HCT116 (cell line): ENCODE results near the gene ZSCAN26.

ENCODE experiments used
- CTCF ChIP-seq, 3 experiments: fragments of 200-600 bp in 1 of 3; sonication (generic) in 1 of 3; IDR thresholded peaks in 2 of 3; conservative IDR thresholded peaks in 1 of 3; 2 replicates each; pipeline ENCODE4 v1.5.1; 2012 to 2017; ENCODE audit warnings: low read depth in 2 of 3, low read length in 2 of 3, antibody characterized with exemption in 1 of 3, borderline replicate concordance in 1 of 3, control low read depth in 1 of 3, mild to moderate bottlenecking in 1 of 3, mixed read lengths in 1 of 3, mixed run types in 1 of 3, moderate library complexity in 1 of 3; ENCODE audit not compliant: insufficient read depth in 1 of 3
- MAX ChIP-seq: IDR thresholded peaks from 2 replicates; pipeline ENCODE4 v1.6.1; 2012
- POLR2A ChIP-seq: IDR thresholded peaks from 2 replicates; pipeline ENCODE4 v1.7.0; 2011; ENCODE audit warnings: borderline replicate concordance; ENCODE audit not compliant: insufficient read depth, insufficient read length; ENCODE audit errors: extremely low read depth
- SRF ChIP-seq: IDR thresholded peaks from 2 replicates; pipeline ENCODE4 v1.6.1; 2012; ENCODE audit warnings: low read depth
- YY1 ChIP-seq: IDR thresholded peaks from 2 replicates; pipeline ENCODE4 v1.6.1; 2011; ENCODE audit warnings: low read length, low read depth, moderate library complexity, mild to moderate bottlenecking; ENCODE audit not compliant: insufficient replicate concordance; ENCODE audit errors: extremely low read depth
- ZNF274 ChIP-seq: fragments of 200-500 bp; sonication (Bioruptor generic); IDR thresholded peaks from 2 replicates; pipeline ENCODE4 v1.6.1; 2014; ENCODE audit warnings: mild to moderate bottlenecking, low read depth, low read length, inconsistent platforms

DNA sequence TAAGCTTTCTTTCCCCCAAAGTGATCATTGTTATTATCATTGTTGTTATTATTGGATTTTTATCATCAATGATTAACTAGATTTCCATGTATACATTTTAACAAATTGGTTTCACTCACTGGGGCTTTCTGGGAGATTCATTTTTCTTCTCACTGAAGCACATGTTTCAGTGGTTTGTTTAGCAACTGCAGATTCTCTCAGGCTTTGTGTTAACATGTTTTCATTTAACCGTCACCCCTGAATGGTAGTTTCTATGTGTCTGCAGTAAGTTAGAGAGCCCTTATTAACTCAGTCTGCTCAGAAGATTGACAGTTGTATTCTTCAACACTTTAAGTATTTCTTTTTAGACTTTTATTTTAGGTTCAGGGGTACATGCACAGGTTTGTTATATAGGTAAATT lies 27.3 kb upstream of the ZSCAN26 start:
- no peak for TF ChIP-seq CTCF (IDR thresholded peaks at IDR 0.05 in 2 of 3, conservative IDR thresholded peaks at IDR 0.05 in 1 of 3; ENCODE audit: borderline replicate concordance in 1 of 3, insufficient read depth in 1 of 3, low read depth in 2 of 3, low read length in 2 of 3)
- TF ChIP-seq YY1: no peak
- TF ChIP-seq MAX: no peak
- no peak for TF ChIP-seq SRF
- no peak for TF ChIP-seq POLR2A
- no peak for TF ChIP-seq ZNF274
